Measurements from ENCODE around the gene CENPS. TPM values are rescaled to one million over a fixed set of nuclear protein-coding genes. Genes with fewer than 3 reads are reported as not detected.
A peak's percentile ranks its signal among the peaks of the same experiment; 100 is the strongest.

Gene CENPS
- total and polyA plus RNA-seq, 9 of the 15 experiments (the other 6 are each of a cell fraction or from before 2014, with no cell fraction given): 10.2 to 36.0 (median 26.0) TPM

GRCh38 chr1:10446790-10447422 lies 16.7 kb downstream of the CENPS start:
- TF ChIP-seq TAF7 (tag; IDR thresholded peaks at IDR 0.05) (no peak), RBM25 (IDR thresholded peaks at IDR 0.05; ENCODE audit: low read depth, low read length, severe bottlenecking) (peak; percentile 37), HNRNPL (IDR thresholded peaks at IDR 0.05; ENCODE audit: low read depth, low read length) (no peak), ZNF121 (CRISPR knock-in tag; conservative IDR thresholded peaks at IDR 0.05) (peak; percentile 98)
- DNase-seq (ENCODE audit: extremely low read depth in 1 of 4, low spot score in 3 of 4): no peak

DNA sequence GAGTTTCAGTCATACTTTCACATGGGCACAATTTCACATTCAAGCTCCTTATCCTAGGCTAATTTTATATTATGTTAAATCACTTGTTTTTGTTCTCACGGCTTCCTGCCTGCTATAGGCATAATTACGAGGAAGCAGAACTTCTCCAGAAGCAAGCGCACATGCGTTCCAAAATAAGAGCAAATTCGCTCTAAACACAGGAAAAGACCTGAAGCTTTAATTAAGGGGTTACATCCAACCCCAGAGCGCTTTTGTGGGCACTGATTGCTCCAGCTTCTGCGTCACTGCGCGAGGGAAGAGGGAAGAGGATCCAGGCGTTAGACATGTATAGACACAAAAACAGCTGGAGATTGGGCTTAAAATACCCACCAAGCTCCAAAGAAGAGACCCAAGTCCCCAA lies 19.5 kb downstream of the CENPS start, which contains the start of gene CORT:
TSS of gene CORT (plus strand) at position 281 of the 400 bp plus-strand sequence. CDS start 193 bp downstream, outside the sequence.
- Histone ChIP-seq H3K9ac (ENCODE audit: insufficient read depth in 1 of 2, low read depth in 2 of 2, low read length in 2 of 2) (peak within 1 kb of the TSS in 1 of 2 experiments; percentile 18; a peak in 2 of 4 replicates), H3K4me1 (replicated peaks in 1 of 2; ENCODE audit: control insufficient read depth in 2 of 2, insufficient read depth in 2 of 2, low read length in 2 of 2) (peaks cover 0 to 7% of the 10 kb centered on the region in 2 experiments; a peak in 1 of 5 replicates), H3K27me3 (ENCODE audit: control insufficient read depth in 2 of 2, insufficient read depth in 2 of 2, low read length in 2 of 2) (no peaks in the 10 kb centered on the region), H4K20me1 (replicated peaks; ENCODE audit: control insufficient read depth, insufficient read depth, low read length) (no peaks in the 10 kb centered on the region), H3K36me3 (ENCODE audit: control insufficient read depth, insufficient read depth, low read length) (no peaks in the 10 kb centered on the region; the same call in 2 of the 3 replicates), H3K4me2 (ENCODE audit: insufficient read depth, low read length) (no peak within 1 kb of the TSS), H3K9me1 (ENCODE audit: control insufficient read depth, insufficient read depth, low read length) (no peaks in the 10 kb centered on the region), H3K79me2 (ENCODE audit: control insufficient read depth, insufficient read depth, low read length) (no peaks in the 10 kb centered on the region), H3K4me3 (no peak within 1 kb of the TSS), H3K9me3 (replicated peaks; ENCODE audit: control insufficient read depth, insufficient read depth, low read depth, low read length) (no peaks in the 10 kb centered on the region; the same call in 1 of the 2 replicates), H2AFZ (ENCODE audit: low read depth, low read length) (no peak within 1 kb of the TSS), H3K27ac (ENCODE audit: extremely low read depth, low read depth, low read length) (no peak within 1 kb of the TSS)
- CTCF ChIA-PET (ENCODE audit: low intra/inter-chr PET ratio): no interaction called here
- in situ Hi-C loops (cut with MboI) (no loop called here), intact Hi-C loops (cut with micrococcal nuclease) (no loop called here)
- TF ChIP-seq RBM39 (optimal IDR thresholded peaks at IDR 0.05; ENCODE audit: low read depth, low read length) (no peak), CSDE1 (IDR thresholded peaks at IDR 0.05) (no peak), ZNF143 (CRISPR knock-in tag; IDR thresholded peaks at IDR 0.05) (no peak), ZFP30 (CRISPR knock-in tag; IDR thresholded peaks at IDR 0.05; ENCODE audit: borderline replicate concordance) (no peak), WHSC1 (IDR thresholded peaks at IDR 0.05; ENCODE audit: low read length) (no peak), CEBPB (tag; IDR thresholded peaks at IDR 0.05) (no peak)
- ATAC-seq (no peak), DNase-seq (ENCODE audit: extremely low read depth in 1 of 4, low spot score in 3 of 4) (no peak), FAIRE-seq (no peak)
- WGBS (ENCODE audit: insufficient coverage, low coverage, missing lambda C conversion rate): 78% methylated on average over 10 of the region's 10 CpGs
- no TSS peak for BruUV-seq (replicated peaks)
- POLR2A ChIA-PET: interaction anchor here (0.6 to 2.9 kb wide), 8 partner anchors 10 to 1346 kb away, joined by 3 to 9 read pairs (median 3); partner anchors contain the start of gene PGD

More at GRCh38 chr1:10446790-10447422, 16.7 kb downstream of the CENPS start:
- H3K4me3 ChIP-seq: no peak overlapping the region
- FAIRE-seq: no peak
- H3K9ac ChIP-seq (ENCODE audit: insufficient read depth in 1 of 2, low read depth in 2 of 2, low read length in 2 of 2): no peak overlapping the region
- ATAC-seq: no peak
- H2AFZ ChIP-seq (ENCODE audit: low read depth, low read length): no peak overlapping the region
- ChIA-PET POLR2A (interaction anchor here (0.6 to 0.7 kb wide), 3 partner anchors 31 to 260 kb away, joined by 3 read pairs; no protein-coding TSS in a partner anchor), CTCF (ENCODE audit: low intra/inter-chr PET ratio) (no interaction called here)
- no peak overlapping the region for H3K4me2 ChIP-seq (ENCODE audit: insufficient read depth, low read length)
- H3K9me1 ChIP-seq (ENCODE audit: control insufficient read depth, insufficient read depth, low read length): no peaks in the 10 kb centered on the region
- H3K4me1 ChIP-seq (replicated peaks in 1 of 2; ENCODE audit: control insufficient read depth in 2 of 2, insufficient read depth in 2 of 2, low read length in 2 of 2): peaks cover 0 to 7% of the 10 kb centered on the region in 2 experiments; a peak in 1 of 5 replicates
- no TSS peak for BruUV-seq (replicated peaks)
- H3K79me2 ChIP-seq (ENCODE audit: control insufficient read depth, insufficient read depth, low read length): no peaks in the 10 kb centered on the region
- intact Hi-C loops (cut with micrococcal nuclease) (no loop called here), in situ Hi-C loops (cut with MboI) (no loop called here)
- 75% methylated on average over 7 of the region's 7 CpGs for WGBS (ENCODE audit: insufficient coverage, low coverage, missing lambda C conversion rate)
- H3K27ac ChIP-seq (ENCODE audit: extremely low read depth, low read depth, low read length): no peak overlapping the region
- no peaks in the 10 kb centered on the region for H3K9me3 ChIP-seq (replicated peaks; ENCODE audit: control insufficient read depth, insufficient read depth, low read depth, low read length)
- peaks cover 3% of the 10 kb centered on the region; the same call in 1 of the 3 replicates for H3K36me3 ChIP-seq (ENCODE audit: control insufficient read depth, insufficient read depth, low read length)
- H3K27me3 ChIP-seq (ENCODE audit: control insufficient read depth in 2 of 2, insufficient read depth in 2 of 2, low read length in 2 of 2): no peaks in the 10 kb centered on the region
- H4K20me1 ChIP-seq (replicated peaks; ENCODE audit: control insufficient read depth, insufficient read depth, low read length): no peaks in the 10 kb centered on the region

Measured in K562 (cell line).